HUDEP-2 (cell line): Measurements from ENCODE around the gene FEZF1.

Source experiments
- DNase-seq, 76 experiments: peaks; one replicate each; lab custom pipeline; 2025; ENCODE audit not compliant: unreplicated experiment in 76 of 76; lab: John Stamatoyannopoulos, UW

The FEZF1 gene

DNA sequence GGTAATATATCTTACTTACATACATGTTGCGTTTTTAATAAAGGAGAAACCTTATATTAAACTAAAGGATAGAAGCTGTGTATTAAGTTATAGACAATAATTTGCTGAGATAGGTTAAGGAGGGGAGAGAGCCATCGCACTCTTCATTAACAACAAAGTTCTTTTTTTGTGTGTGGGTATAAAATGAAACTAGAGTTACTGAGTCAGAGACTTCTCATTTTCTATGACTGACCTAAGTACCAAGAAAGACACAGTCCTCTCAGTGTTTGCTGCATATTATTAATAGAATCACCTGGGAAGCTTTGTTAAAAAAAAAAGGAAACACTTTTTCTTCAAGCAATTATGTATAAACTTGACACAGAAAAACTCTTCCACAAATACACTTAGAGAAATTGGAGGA lies 31.4 kb downstream of the FEZF1 start:
- DNase-seq = no peak

DNA sequence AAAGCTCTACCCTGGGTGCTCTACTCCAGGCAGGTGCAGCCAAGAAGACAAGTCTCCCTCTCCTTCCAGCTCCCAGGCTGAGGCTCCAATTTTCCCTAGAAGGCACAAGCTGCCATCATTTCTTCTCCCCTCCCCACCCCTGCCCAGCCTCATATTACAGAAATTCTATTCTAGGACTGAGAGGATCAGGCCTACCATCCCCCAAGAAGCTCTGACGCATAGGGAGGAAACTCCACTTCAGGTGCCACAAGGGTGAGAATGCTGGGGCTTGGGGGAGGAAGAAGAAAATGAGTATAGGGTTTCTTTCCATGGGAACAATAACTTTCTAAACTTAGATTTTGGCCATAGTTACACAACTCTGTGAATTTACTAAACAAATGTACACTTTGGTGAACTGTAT lies 35.3 kb downstream of the FEZF1 start:
- no peak for DNase-seq

DNA sequence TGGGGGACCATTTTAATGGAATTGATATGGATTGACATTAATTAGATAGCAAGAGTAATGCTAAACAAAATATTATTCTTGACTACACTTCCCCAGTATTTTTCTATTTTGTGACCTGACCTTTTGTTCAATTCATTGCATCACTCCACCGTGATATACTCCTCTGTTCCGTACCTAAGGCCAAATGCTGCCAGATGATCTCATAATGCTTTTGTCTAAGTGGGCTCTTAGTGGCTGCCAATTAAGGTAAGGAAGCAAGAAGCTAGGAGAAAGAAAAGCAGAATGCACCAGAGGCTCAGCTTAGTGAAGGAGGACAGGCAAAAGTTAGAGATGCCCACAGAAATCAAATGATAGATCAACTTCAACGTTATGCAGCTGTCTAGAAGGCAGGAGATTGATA lies 36.4 kb downstream of the FEZF1 start:
- DNase-seq = no peak

DNA sequence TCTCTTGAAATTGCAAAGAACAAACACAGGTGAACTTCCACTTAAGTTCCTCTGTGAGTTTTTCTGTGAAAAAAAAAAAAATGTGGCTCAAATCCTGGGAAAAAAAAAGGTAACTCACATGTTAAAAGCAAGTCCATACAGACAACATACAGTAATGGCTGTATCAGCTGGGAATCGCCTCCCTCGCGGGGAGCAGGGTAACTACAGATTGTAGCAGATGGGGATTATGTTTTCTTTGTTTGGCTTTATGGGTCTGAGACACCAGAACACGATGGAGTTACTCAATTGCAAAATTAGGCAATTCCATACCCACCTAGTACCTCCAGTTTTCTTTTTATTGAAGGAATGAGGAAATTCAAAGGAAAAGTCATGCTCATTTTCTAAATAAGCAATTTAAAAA lies 42.3 kb downstream of the FEZF1 start:
- DNase-seq = no peak

DNA sequence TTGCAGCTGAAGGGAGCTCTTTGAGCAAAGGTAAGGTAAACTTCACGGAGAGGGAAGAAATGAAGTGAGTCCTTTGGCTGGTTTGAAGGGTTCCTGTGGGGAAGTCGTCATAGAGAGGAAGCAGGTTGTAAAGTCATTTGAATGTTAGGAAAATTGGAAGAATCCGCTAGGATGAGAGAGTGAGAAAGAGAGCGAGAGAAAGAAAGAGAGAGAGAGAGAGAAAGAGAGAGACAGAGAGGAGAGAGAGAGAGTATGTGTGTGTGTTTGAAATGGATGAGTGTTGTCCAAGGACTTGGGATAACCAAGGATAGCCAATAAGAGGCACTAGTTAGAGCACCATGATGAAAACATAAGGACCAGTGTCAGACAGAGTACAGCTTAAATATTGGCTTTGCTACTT lies 43.1 kb downstream of the FEZF1 start:
- no peak for DNase-seq

DNA sequence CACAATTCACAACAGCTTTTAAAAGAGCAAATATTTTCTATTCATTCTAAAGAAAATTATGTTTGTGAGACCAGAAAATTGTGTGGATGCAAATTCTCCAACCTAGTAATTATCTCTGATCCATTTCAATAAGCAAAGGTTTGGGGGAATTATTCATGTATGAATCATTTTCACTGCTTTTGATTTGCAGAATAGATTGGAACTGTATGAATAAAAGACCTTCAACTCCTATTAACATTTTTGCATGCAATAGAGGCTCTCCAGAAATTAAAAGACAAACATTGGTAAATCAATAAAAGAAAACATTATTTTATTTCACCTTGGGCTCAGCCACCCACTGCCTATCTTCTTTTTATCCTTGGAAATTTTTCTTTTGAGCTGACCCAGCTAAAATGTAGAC lies 43.5 kb downstream of the FEZF1 start:
- DNase-seq = no peak

DNA sequence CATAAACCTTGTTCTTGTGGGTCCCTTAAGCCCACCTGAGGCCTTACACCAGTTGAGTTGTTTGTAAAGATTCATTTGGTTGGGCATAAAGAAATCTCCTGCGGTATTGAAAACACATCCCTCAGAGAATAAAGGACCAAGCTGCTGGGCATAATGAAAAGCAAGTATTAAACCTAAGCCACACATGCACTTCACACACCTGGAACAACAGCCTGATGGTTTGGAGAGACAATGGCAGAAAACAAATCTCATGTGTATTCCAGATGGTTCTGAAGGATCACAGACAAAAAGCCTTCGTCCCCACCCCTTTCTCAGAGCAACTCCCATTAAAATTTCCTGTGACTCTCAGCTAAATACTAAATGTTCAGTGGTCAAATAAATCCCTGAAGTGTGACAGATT lies 44.2 kb downstream of the FEZF1 start:
- DNase-seq = no peak

DNA sequence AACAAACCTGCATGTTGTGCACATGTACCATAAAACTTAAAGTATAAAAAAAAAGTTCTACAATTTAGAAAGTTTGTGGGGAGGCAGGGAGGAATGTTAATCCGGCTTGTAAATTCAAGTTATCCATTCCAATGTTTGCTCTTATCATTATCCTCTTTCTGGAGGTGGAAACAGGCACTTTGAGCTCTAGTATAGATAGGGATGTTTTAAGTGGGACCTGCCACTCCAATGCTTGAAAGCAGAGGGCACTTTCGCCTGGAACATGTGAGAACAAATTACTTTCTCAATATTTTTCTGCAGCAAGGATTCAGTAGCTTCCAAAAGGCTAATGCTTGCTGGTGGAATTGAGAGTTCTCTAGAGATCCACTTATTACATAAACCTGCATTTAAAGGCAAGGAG lies 45.6 kb downstream of the FEZF1 start:
- DNase-seq = no peak

DNA sequence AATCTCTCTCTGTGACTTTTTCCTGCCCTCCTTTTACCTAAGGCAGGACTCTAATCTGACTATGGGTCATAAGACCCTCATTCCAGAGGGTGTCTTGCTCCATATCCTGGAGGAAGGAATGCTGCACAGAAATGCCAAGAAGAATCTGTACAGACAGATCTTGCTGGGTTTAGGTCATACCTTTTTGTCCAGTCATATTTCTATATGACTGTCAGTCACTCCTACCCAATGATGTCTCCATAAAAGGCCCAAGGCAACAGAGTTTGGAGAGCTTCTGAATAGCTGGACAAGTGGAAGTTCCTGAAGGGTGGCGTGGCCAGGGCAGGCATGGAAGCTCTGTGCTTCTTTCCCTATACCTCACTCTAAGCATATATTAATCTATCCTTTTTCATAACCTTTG lies 47.5 kb downstream of the FEZF1 start:
- DNase-seq = no peak

DNA sequence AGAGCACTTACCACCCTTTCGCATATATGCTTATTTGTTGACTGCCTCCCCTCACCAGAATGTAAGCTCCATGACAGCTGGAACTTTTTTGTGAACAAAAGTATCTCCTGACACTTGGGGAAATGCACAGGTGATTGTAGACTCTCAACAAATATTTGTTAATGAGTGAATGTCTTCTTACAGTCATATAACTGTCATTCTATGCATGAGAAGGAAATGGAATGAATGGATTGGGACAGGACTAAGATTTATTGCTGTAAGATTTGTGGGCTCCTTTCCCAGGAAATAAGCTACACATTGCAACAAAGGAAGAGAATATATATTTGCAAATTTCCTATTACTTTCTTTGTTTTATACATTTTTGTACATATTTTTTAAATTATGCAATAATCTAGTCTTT lies 48.5 kb downstream of the FEZF1 start:
- no peak for DNase-seq

DNA sequence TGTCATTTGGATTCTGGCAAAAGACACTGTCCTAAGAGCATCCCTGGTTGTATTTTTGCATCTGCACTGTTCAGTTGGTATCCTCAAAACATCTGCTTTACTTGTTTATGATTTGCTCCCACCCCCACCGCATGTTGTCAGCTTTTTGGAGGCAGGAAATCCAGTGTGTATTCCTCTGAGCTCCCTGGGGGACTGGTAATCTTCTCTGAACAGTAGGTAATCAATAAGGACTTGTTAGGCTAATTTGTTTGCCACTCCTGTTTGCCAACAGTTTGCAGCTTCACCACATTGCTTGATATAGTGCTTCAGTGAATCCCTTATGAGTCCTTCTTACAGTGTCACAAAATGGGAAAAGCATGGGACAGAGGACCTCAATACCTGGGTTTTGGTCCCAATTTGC lies 49.1 kb downstream of the FEZF1 start:
- DNase-seq = no peak
